H9 (cell line): Measurements from ENCODE around the gene SCP2. TPM values are rescaled to one million over a fixed set of nuclear protein-coding genes. Genes with fewer than 3 reads are reported as not detected.

Experiments used
- DNase-seq: peaks from one replicate; pipeline ENCODE4 v3.0.0-alpha.2; 2017
- H2AFZ ChIP-seq: one replicate; pipeline ENCODE4 v1.6.1; 2013; ENCODE audit warnings: mild to moderate bottlenecking, low read length, control low read depth, moderate library complexity
- H2AK5ac ChIP-seq: 2 replicates; pipeline ENCODE4 v1.6.1; 2013; ENCODE audit warnings: low read length, control low read depth, mixed read lengths; ENCODE audit not compliant: insufficient read length
- H2BK120ac ChIP-seq: one replicate; pipeline ENCODE4 v1.6.1; 2013; ENCODE audit warnings: low read depth, mild to moderate bottlenecking, low read length, control low read depth, inconsistent platforms; ENCODE audit not compliant: poor library complexity, severe bottlenecking
- H2BK12ac ChIP-seq: 2 replicates; pipeline ENCODE4 v1.6.1; 2013; ENCODE audit warnings: low read length, control low read depth, mixed read lengths, low read depth; ENCODE audit not compliant: insufficient read length
- H2BK15ac ChIP-seq: 2 replicates; pipeline ENCODE4 v1.6.1; 2013; ENCODE audit warnings: low read depth, low read length, control low read depth
- H2BK20ac ChIP-seq: one replicate; pipeline ENCODE4 v1.6.1; 2013; ENCODE audit warnings: low read depth, mild to moderate bottlenecking, low read length, control low read depth, inconsistent platforms; ENCODE audit not compliant: poor library complexity, severe bottlenecking
- H2BK5ac ChIP-seq: 2 replicates; pipeline ENCODE4 v1.6.1; 2013; ENCODE audit warnings: low read length, control low read depth, mixed read lengths; ENCODE audit not compliant: insufficient read length
- H3K14ac ChIP-seq: 2 replicates; pipeline ENCODE4 v1.6.1; 2013; ENCODE audit warnings: low read length, control low read depth; ENCODE audit not compliant: insufficient read depth
- H3K18ac ChIP-seq: 2 replicates; pipeline ENCODE4 v1.6.1; 2013; ENCODE audit warnings: low read depth, mild to moderate bottlenecking, mixed read lengths, low read length, control low read depth; ENCODE audit not compliant: insufficient read length
- H3K23ac ChIP-seq: 2 replicates; pipeline ENCODE4 v1.6.1; 2013; ENCODE audit warnings: low read length, control low read depth, mixed read lengths, low read depth; ENCODE audit not compliant: insufficient read length
- H3K23me2 ChIP-seq: 2 replicates; pipeline ENCODE4 v1.6.1; 2013; ENCODE audit warnings: low read depth, mild to moderate bottlenecking, mixed read lengths, low read length, control low read depth; ENCODE audit not compliant: insufficient read length, poor library complexity, severe bottlenecking
- H3K27ac ChIP-seq: 2 replicates; pipeline ENCODE4 v1.5.1; 2013; ENCODE audit warnings: low read length, control low read depth, mixed read lengths, low read depth; ENCODE audit not compliant: insufficient read length
- H3K27me3 ChIP-seq: 2 replicates; pipeline ENCODE4 v1.6.1; 2013; ENCODE audit warnings: low read length, control low read depth, inconsistent platforms; ENCODE audit not compliant: insufficient read depth
- H3K4ac ChIP-seq: 2 replicates; pipeline ENCODE4 v1.6.1; 2013; ENCODE audit warnings: low read depth, mild to moderate bottlenecking, control low read depth, inconsistent platforms, low read length, moderate library complexity
- H3K4me1 ChIP-seq: 2 replicates; pipeline ENCODE4 v1.6.1; 2013; ENCODE audit warnings: low read length, control low read depth, inconsistent platforms; ENCODE audit not compliant: insufficient read depth
- H3K4me2 ChIP-seq: 2 replicates; pipeline ENCODE4 v1.6.1; 2013; ENCODE audit warnings: low read length, control low read depth, mixed read lengths; ENCODE audit not compliant: insufficient read length, insufficient read depth
- H3K56ac ChIP-seq: 2 replicates; pipeline ENCODE4 v1.6.1; 2013; ENCODE audit warnings: low read depth, mild to moderate bottlenecking, mixed read lengths, low read length, control low read depth; ENCODE audit not compliant: insufficient read length
- H3K79me1 ChIP-seq: 2 replicates; pipeline ENCODE4 v1.6.1; 2013; ENCODE audit warnings: low read depth, mild to moderate bottlenecking, moderate library complexity, low read length, control low read depth, inconsistent platforms; ENCODE audit not compliant: insufficient read depth, poor library complexity, severe bottlenecking
- H3K79me2 ChIP-seq: 2 replicates; pipeline ENCODE4 v1.6.1; 2013; ENCODE audit warnings: low read length, control low read depth, inconsistent platforms; ENCODE audit not compliant: insufficient read depth
- H3K9ac ChIP-seq: 2 replicates; pipeline ENCODE4 v1.6.1; 2013; ENCODE audit warnings: low read length, control low read depth, mixed read lengths; ENCODE audit not compliant: insufficient read length; ENCODE audit errors: extremely low read depth
- H3K9me3 ChIP-seq: one replicate; pipeline ENCODE4 v1.6.1; 2013; ENCODE audit warnings: low read depth, low read length, inconsistent platforms; ENCODE audit not compliant: control insufficient read depth
- H3T11ph ChIP-seq: one replicate; pipeline ENCODE4 v1.6.1; 2013; ENCODE audit warnings: mild to moderate bottlenecking, low read length, control low read depth, inconsistent platforms
- H4K20me1 ChIP-seq: one replicate; pipeline ENCODE4 v1.6.1; 2013; ENCODE audit not compliant: control insufficient read depth, insufficient read length, insufficient read depth
- H4K5ac ChIP-seq: 2 replicates; pipeline ENCODE4 v1.6.1; 2013; ENCODE audit warnings: low read depth, mild to moderate bottlenecking, mixed read lengths, low read length, control low read depth; ENCODE audit not compliant: insufficient read length
- H4K8ac ChIP-seq: replicated peaks from 2 replicates; pipeline ENCODE4 v1.6.1; 2013; ENCODE audit warnings: low read length, control low read depth, mixed read lengths, low read depth; ENCODE audit not compliant: insufficient read length
- H4K91ac ChIP-seq: 2 replicates; pipeline ENCODE4 v1.6.1; 2013; ENCODE audit warnings: low read depth, mild to moderate bottlenecking, moderate library complexity, mixed read lengths, low read length, control low read depth; ENCODE audit not compliant: insufficient read length
- H3K27ac Mint-ChIP-seq, 3 experiments: 2 replicates in 2 of 3; 3 replicates in 1 of 3; pipeline ENCODE4 v1.8.0; 2020 to 2021; ENCODE audit warnings: mixed read lengths in 3 of 3, mild to moderate bottlenecking in 1 of 3, moderate library complexity in 1 of 3
- H3K27me3 Mint-ChIP-seq: 2 replicates; pipeline ENCODE4 v1.8.0; 2021; ENCODE audit warnings: low read depth, mild to moderate bottlenecking, moderate library complexity, mixed read lengths
- H3K36me3 Mint-ChIP-seq, 3 experiments: 2 replicates in 2 of 3; 3 replicates in 1 of 3; pipeline ENCODE4 v1.8.0; 2020 to 2021; ENCODE audit warnings: low read depth in 3 of 3, mixed read lengths in 3 of 3; ENCODE audit not compliant: insufficient read depth in 1 of 3
- H3K4me1 Mint-ChIP-seq, 2 experiments: 2 replicates each; pipeline ENCODE4 v1.8.0; 2020; ENCODE audit warnings: mixed read lengths in 2 of 2
- H3K4me3 Mint-ChIP-seq, 2 experiments: 2 replicates in 1 of 2; 3 replicates in 1 of 2; pipeline ENCODE4 v1.8.0; 2020 to 2021; ENCODE audit warnings: mild to moderate bottlenecking in 2 of 2, mixed read lengths in 2 of 2, moderate library complexity in 1 of 2
- H3K9me3 Mint-ChIP-seq, 2 experiments: 2 replicates in 1 of 2; 3 replicates in 1 of 2; pipeline ENCODE4 v1.8.0; 2020; ENCODE audit warnings: mild to moderate bottlenecking in 2 of 2, mixed read lengths in 2 of 2, moderate library complexity in 1 of 2
- CTCF ChIP-seq: fragments of 200-600 bp; sonication (generic); conservative IDR thresholded peaks from 3 replicates; pipeline ENCODE4 v1.8.0; 2021; ENCODE audit warnings: antibody characterized with exemption, mild to moderate bottlenecking
- WGBS: extraction: QIAGEN DNeasy Blood & Tissue Kit; methylation state at CpG from one replicate; pipeline ENCODE4 v1.1.7; 2013; ENCODE audit warnings: missing lambda C conversion rate, low lambda C conversion rate, mixed read lengths; ENCODE audit not compliant: insufficient read length; ENCODE audit errors: extremely low coverage; 5-methylcytosine and 5-hydroxymethylcytosine counted together
- total RNA-seq: library from RNA; stranded (reverse); gene quantifications from 2 replicates; pipeline ENCODE4 v1.2.1, GENCODE V29; 2021

Gene SCP2
- total RNA-seq, 1 experiment from 2014 or later, result 48.8 TPM

- H2AFZ ChIP-seq, result no peak overlapping the region
- H3K14ac ChIP-seq, result no peak overlapping the region
- no peak overlapping the region for H3K18ac ChIP-seq
- H3K9me3 ChIP-seq, result no peaks in the 10 kb centered on the region
- no peaks in the 10 kb centered on the region for H3K79me2 ChIP-seq
- H2BK12ac ChIP-seq, result no peak overlapping the region
- H3K56ac ChIP-seq, result no peak overlapping the region
- no peak overlapping the region for H3K9ac ChIP-seq
- H3K79me1 ChIP-seq, result no peaks in the 10 kb centered on the region
- no peak for DNase-seq
- Mint-ChIP-seq H3K4me1 (no peaks in the 10 kb centered on the region), H3K27me3 (no peaks in the 10 kb centered on the region), H3K27ac (no peak overlapping the region), H3K9me3 (no peaks in the 10 kb centered on the region), H3K4me3 (no peak overlapping the region), H3K36me3 (peaks cover 0 to 9% (median 5%) of the 10 kb centered on the region in 3 experiments; a peak in 4 of 7 replicates)
- no peak overlapping the region for H4K91ac ChIP-seq
- no peak overlapping the region for H3K27ac ChIP-seq
- WGBS, result no CpG with 5 or more reads among the region's 1 CpG
- no peaks in the 10 kb centered on the region for H4K20me1 ChIP-seq
- H2BK5ac ChIP-seq, result no peak overlapping the region
- no peak overlapping the region for H4K8ac ChIP-seq
- no peak overlapping the region for H3K23ac ChIP-seq
- no peak overlapping the region for H3T11ph ChIP-seq
- H3K27me3 ChIP-seq, result no peaks in the 10 kb centered on the region
- H3K4me1 ChIP-seq, result no peaks in the 10 kb centered on the region
- H2BK120ac ChIP-seq, result no peak overlapping the region
- H4K5ac ChIP-seq, result no peak overlapping the region
- H2AK5ac ChIP-seq, result no peak overlapping the region
- H3K4me2 ChIP-seq, result no peak overlapping the region
- H2BK15ac ChIP-seq, result no peak overlapping the region
- no peak overlapping the region for H2BK20ac ChIP-seq
- TF ChIP-seq CTCF, result no peak
- H3K23me2 ChIP-seq, result no peaks in the 10 kb centered on the region
- no peak overlapping the region for H3K4ac ChIP-seq
These were observed 104.7 kb downstream of the SCP2 start for GRCh38 chr1:53031732-53032131.
